DND-41 (cell line): Measurements from ENCODE around the gene MKLN1.

Source experiments
- EZH2 ChIP-seq: IDR thresholded peaks from 3 replicates; pipeline ENCODE4 v1.6.1; 2012; ENCODE audit warnings: borderline replicate concordance, low read depth, mild to moderate bottlenecking, moderate library complexity, low read length, inconsistent platforms; ENCODE audit not compliant: severe bottlenecking
- TF ChIP-seq, protein P1 (sequence below): IDR thresholded peaks from 2 replicates; pipeline ENCODE4 v1.5.1; 2012; ENCODE audit warnings: borderline replicate concordance, low read length, moderate library complexity, mild to moderate bottlenecking; ENCODE audit not compliant: poor library complexity, severe bottlenecking; ENCODE audit errors: extremely low read depth

DNA sequence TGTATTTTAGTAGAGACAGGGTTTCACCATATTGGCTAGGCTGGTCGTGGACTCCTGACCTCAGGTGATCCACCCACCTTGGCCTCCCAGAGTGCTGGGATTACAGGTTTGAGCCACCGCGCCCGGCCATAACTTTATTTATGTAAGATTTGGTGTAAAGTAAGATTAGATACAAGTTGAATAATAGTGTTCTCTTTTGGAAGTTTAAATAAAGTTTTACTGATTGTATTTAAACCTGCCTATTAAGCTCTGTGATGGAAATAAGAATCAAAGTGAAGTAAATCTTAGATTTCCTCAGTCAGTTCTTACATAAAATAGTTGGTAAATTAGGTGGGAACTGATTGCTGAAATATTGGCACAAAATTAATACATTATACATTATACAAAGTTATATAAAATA lies 86.0 kb downstream of the MKLN1 start:
- TF ChIP-seq, protein P1, sequence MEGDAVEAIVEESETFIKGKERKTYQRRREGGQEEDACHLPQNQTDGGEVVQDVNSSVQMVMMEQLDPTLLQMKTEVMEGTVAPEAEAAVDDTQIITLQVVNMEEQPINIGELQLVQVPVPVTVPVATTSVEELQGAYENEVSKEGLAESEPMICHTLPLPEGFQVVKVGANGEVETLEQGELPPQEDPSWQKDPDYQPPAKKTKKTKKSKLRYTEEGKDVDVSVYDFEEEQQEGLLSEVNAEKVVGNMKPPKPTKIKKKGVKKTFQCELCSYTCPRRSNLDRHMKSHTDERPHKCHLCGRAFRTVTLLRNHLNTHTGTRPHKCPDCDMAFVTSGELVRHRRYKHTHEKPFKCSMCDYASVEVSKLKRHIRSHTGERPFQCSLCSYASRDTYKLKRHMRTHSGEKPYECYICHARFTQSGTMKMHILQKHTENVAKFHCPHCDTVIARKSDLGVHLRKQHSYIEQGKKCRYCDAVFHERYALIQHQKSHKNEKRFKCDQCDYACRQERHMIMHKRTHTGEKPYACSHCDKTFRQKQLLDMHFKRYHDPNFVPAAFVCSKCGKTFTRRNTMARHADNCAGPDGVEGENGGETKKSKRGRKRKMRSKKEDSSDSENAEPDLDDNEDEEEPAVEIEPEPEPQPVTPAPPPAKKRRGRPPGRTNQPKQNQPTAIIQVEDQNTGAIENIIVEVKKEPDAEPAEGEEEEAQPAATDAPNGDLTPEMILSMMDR: no peak
- TF ChIP-seq EZH2: no peak
